Femur (tissue), 1 donor: ENCODE results near the gene UNC5CL.

ENCODE experiments used
- DNase-seq: peaks from one replicate; pipeline ENCODE4 v3.0.0-alpha.2; 2017

Gene UNC5CL

GRCh38 chr6:41061196-41061726 is 22.2 kb upstream of the UNC5CL start:
- no peak for DNase-seq

- no peak for DNase-seq
These were observed 20.5 kb upstream of the UNC5CL start for GRCh38 chr6:41059556-41059955.

- no peak for DNase-seq
These were observed 19.8 kb upstream of the UNC5CL start for GRCh38 chr6:41058783-41059181.

- DNase-seq, result no peak
These were observed 17.9 kb upstream of the UNC5CL start for GRCh38 chr6:41056768-41057490.

GRCh38 chr6:41055149-41055548 is 16.1 kb upstream of the UNC5CL start:
- DNase-seq, result peak; percentile 40

GRCh38 chr6:41054511-41054910 is 15.5 kb upstream of the UNC5CL start:
- DNase-seq, result no peak

GRCh38 chr6:41053041-41053440 is 14.0 kb upstream of the UNC5CL start, which contains the start of gene APOBEC2:
APOBEC2 (plus strand) TSS chr6:41053202; CDS start chr6:41053348, 146 bp downstream.
- peak; percentile 66 for DNase-seq

- no peak for DNase-seq
These were observed 12.9 kb upstream of the UNC5CL start for GRCh38 chr6:41051873-41052272.

- no peak for DNase-seq
These were observed 11.5 kb upstream of the UNC5CL start for GRCh38 chr6:41050536-41050935.

GRCh38 chr6:41049955-41050354 is 10.9 kb upstream of the UNC5CL start:
- DNase-seq, result no peak

GRCh38 chr6:41049521-41049920 is 10.5 kb upstream of the UNC5CL start:
- DNase-seq, result peak; percentile 52

- peak; percentile 72 for DNase-seq
These were observed 9.0 kb upstream of the UNC5CL start for GRCh38 chr6:41047745-41048732.

- no peak for DNase-seq
These were observed 8.3 kb upstream of the UNC5CL start for GRCh38 chr6:41047306-41047705.

- no peak for DNase-seq
These were observed 7.1 kb upstream of the UNC5CL start for GRCh38 chr6:41046084-41046483.

- DNase-seq, result no peak
These were observed 6.6 kb upstream of the UNC5CL start for GRCh38 chr6:41045664-41046063.

GRCh38 chr6:41043151-41043550 is 4.1 kb upstream of the UNC5CL start:
- no peak for DNase-seq

- no peak for DNase-seq
These were observed 3.4 kb upstream of the UNC5CL start, which contains the start of gene TSPO2 for GRCh38 chr6:41042226-41043055. TSPO2 (plus strand) TSS chr6:41042467; CDS start chr6:41042986, 519 bp downstream.

GRCh38 chr6:41040940-41041536 is 2.0 kb upstream of the UNC5CL start:
- DNase-seq, result no peak

- DNase-seq, result no peak
These were observed 1.3 kb upstream of the UNC5CL start for GRCh38 chr6:41040101-41040939.

- DNase-seq, result no peak
These were observed 816 bp downstream of the UNC5CL start for GRCh38 chr6:41038205-41038604.
